Pancreas (tissue), 10 donors: Measurements from ENCODE around the gene SPDYE5. TPM values are rescaled to one million over a fixed set of nuclear protein-coding genes. Genes with fewer than 3 reads are reported as not detected.
A peak's percentile ranks its signal among the peaks of the same experiment; 100 is the strongest.
"Not testable (repeated sequence)": the region's sequence is repeated elsewhere in the genome, so short reads cannot be mapped to it uniquely, and the experiment has no call there.

Experiments
- ATAC-seq, 4 donors: fragments of 200-7000 bp; cut with Tn5 transposase; one replicate each; pipeline versions ENCODE4 v1.8.0 to v1.9.1; 2020; ENCODE audit warnings: mild to moderate bottlenecking in 4 of 4, moderate library complexity in 4 of 4
- DNase-seq, 6 donors: peaks; one replicate each; pipeline ENCODE4 v3.0.0-alpha.2; 2020
- FAIRE-seq: peaks from 2 replicates; lab custom pipeline; 2012; peaks lifted over from hg19 to GRCh38; lab: Jason Lieb, UNC
- H3K27ac ChIP-seq, 4 donors: fragments of 200-600 bp; sonication (generic); 1 replicate in 3 of 4; 2 replicates in 1 of 4; pipeline versions ENCODE4 v1.5.0 to v1.8.0; 2020
- H3K27me3 ChIP-seq, 4 donors: fragments of 200-600 bp; one replicate each; pipeline ENCODE4 v1.8.0; 2021
- H3K36me3 ChIP-seq, 3 donors: fragments of 200-600 bp; sonication (generic) in 1 of 3; one replicate each; pipeline versions ENCODE4 v1.5.0 to v1.8.0; 2020 to 2021
- H3K4me1 ChIP-seq, 3 donors: fragments of 200-600 bp; one replicate each; pipeline ENCODE4 v1.8.0; 2021
- H3K4me3 ChIP-seq, 4 donors: fragments of 200-600 bp; sonication (generic) in 2 of 4; one replicate each; pipeline versions ENCODE4 v1.5.0 to v1.8.0; 2020 to 2021
- H3K9me3 ChIP-seq, 4 donors: fragments of 200-600 bp; one replicate each; pipeline ENCODE4 v1.8.0; 2021
- WGBS, 2 donors: extraction: QIAGEN DNeasy Blood & Tissue Kit; methylation state at CpG; one replicate each; pipeline ENCODE4 v1.1.7; 2013; 5-methylcytosine and 5-hydroxymethylcytosine counted together
- intact Hi-C, 3 donors: fragments of 100-400 bp; cut with DNase I; formaldehyde crosslinking; loops; one replicate each; pipeline versions ENCODE4 v1.11.1 to v1.14.2; 2022
- polyA plus RNA-seq, 2 donors: library from polyadenylated mRNA; stranded (reverse); fragments of 200-250 nt; gene quantifications; one replicate each; pipeline ENCODE4 v1.2.3, GENCODE V29; 2013
- total RNA-seq, 6 donors: library from RNA; stranded (reverse); fragmentation: NEBNext Ultra II Directional in 4 of 6; extraction: Animal tissue kit (Norgen Biotek cat#: 25700) in 4 of 6; gene quantifications; one replicate each; pipeline versions ENCODE4 v1.2.1 to v1.2.4, GENCODE V29; 2021 to 2023
- TF ChIP-seq, protein P1 (sequence below), 4 donors: fragments of 200-600 bp; sonication (generic) in 3 of 4; IDR thresholded peaks; one replicate each; pipeline versions ENCODE4 v1.5.0 to v1.8.0; 2021; ENCODE audit warnings: antibody characterized with exemption in 4 of 4
- donor health status: healthy with polysubstance abuse.
- donor health status: DM: no; HTN: no; CAD: no; lungs with moderate emphysema.
- donor health status: DM: no; HTN: no; CAD: no.
- donor health status: control.
- donor health status: control.
- donor health status: Bipolar disorder and iron deficiency.
- donor health status: DM: yes; HTN: yes; CAD: no.
- donor health status: DM: no; HTN: no; CAD: no.
- donor health status: DM: no; HTN: no; CAD: no.
- donor health status: DM: yes; HTN: yes; CAD: no.

SPDYE5 gene
- total and polyA plus RNA-seq, 8 donors: 0.09 TPM; not detected in 7

- peak overlapping the region; percentile 69 to 84 (median 80) for H3K4me3 ChIP-seq
- peak in 3 of 6 donors; percentile 3 to 21 (median 17) for DNase-seq
- FAIRE-seq, H3K27me3 ChIP-seq, H3K9me3 ChIP-seq, H3K36me3 ChIP-seq, ATAC-seq, H3K4me1 ChIP-seq, intact Hi-C loops: not testable (repeated sequence)
- peak overlapping the region; percentile 52 to 83 (median 68) for H3K27ac ChIP-seq
- WGBS, 2 donors: 0 to 1% methylated on average over 24 to 27 of the region's 32 CpGs
Observed at GRCh38 chr7:75485355-75485978, 6.7 kb upstream of the SPDYE5 start.

DNA sequence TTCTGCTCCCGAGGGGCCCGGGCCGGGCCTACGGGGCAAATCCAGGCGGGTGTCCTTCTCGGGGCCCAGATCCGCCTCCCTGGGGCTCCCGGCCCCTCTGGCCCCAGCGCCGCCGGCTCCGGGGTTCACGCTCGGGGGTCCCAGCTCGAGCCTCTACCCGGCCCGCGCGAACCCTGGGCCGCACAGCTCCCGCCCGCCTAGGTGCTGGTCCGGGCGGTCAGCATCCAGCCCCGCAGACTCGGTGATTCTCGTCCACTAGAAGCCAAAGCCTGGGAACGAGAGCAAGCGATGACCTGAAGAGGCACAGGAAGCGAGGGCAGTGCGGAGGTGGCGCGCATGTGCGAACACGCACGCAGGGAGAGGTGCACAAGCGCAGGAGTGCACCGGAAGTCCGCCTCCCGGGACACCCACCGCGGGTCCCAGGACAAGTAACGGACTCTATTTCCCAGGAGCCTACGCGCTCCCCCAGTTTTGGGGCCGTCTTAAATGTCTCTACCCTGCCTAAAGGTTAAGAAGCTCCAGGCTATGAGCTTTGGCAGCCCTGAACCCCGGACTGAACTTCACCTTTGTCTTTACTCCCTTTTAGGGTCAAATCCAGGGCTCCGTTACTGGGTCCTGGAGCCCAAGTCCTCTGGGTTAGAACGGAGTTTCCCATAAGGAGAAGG, 6.0 kb upstream of the SPDYE5 start, which contains the start of gene POM121C:
TSS of gene POM121C (minus strand) at position 321 of the 665 bp plus-strand sequence. CDS start 44,803 bp downstream, outside the sequence.
- intact Hi-C loops, H3K9me3 ChIP-seq, H3K4me1 ChIP-seq, FAIRE-seq, H3K36me3 ChIP-seq, H3K27me3 ChIP-seq: not testable (repeated sequence)
- 0 to 1% methylated on average over 36 to 49 of the region's 49 CpGs for WGBS, 2 donors
- ATAC-seq (peak; percentile 100), DNase-seq (peak; percentile 91 to 99 (median 92))
- H3K27ac ChIP-seq: peak within 1 kb of the TSS; percentile 52 to 83 (median 68)
- peak within 1 kb of the TSS; percentile 69 to 84 (median 80) for H3K4me3 ChIP-seq

- FAIRE-seq, H3K27ac ChIP-seq, intact Hi-C loops, H3K27me3 ChIP-seq, H3K4me1 ChIP-seq, H3K4me3 ChIP-seq, ATAC-seq, H3K36me3 ChIP-seq, H3K9me3 ChIP-seq, DNase-seq: not testable (repeated sequence)
- WGBS, 2 donors: 97 to 100% methylated on average over 2 of the region's 4 CpGs
Observed at GRCh38 chr7:75509033-75509432, 16.9 kb downstream of the SPDYE5 start.

- intact Hi-C loops, H3K27ac ChIP-seq, H3K4me3 ChIP-seq, H3K4me1 ChIP-seq, H3K9me3 ChIP-seq, H3K27me3 ChIP-seq, FAIRE-seq, ATAC-seq, DNase-seq: not testable (repeated sequence)
- WGBS, 2 donors: 30 to 31% methylated on average over 2 of the region's 2 CpGs
- peaks cover 1 to 11% (median 3%) of the 10 kb centered on the region in 3 donors for H3K36me3 ChIP-seq
Observed at GRCh38 chr7:75518842-75519241, 26.7 kb downstream of the SPDYE5 start.

GRCh38 chr7:75521727-75522126, 29.6 kb downstream of the SPDYE5 start:
- H3K4me3 ChIP-seq, ATAC-seq, H3K9me3 ChIP-seq, H3K4me1 ChIP-seq, FAIRE-seq, DNase-seq, intact Hi-C loops, H3K27me3 ChIP-seq, H3K27ac ChIP-seq: not testable (repeated sequence)
- H3K36me3 ChIP-seq: peaks cover 3 to 16% (median 4%) of the 10 kb centered on the region in 3 donors

GRCh38 chr7:75527224-75527722, 35.2 kb downstream of the SPDYE5 start:
- Histone ChIP-seq H3K27ac (peak overlapping the region; percentile 41 to 84 (median 70)), H3K4me3 (peak overlapping the region; percentile 56 to 99 (median 94)), H3K36me3 (peaks cover 3 to 16% (median 4%) of the 10 kb centered on the region in 3 donors), H3K4me1 (peaks cover 0 to 10% (median 4%) of the 10 kb centered on the region in 3 donors)
- ATAC-seq: peak in 1 of 4 donors; percentile 8
- FAIRE-seq, H3K9me3 ChIP-seq, intact Hi-C loops, H3K27me3 ChIP-seq: not testable (repeated sequence)
- WGBS, 2 donors: 0 to 1% methylated on average over 36 to 37 of the region's 37 CpGs
- DNase-seq: peak in 3 of 6 donors; percentile 23 to 60 (median 26)

GRCh38 chr7:75531359-75531821, 39.3 kb downstream of the SPDYE5 start:
- Histone ChIP-seq H3K9me3 (no peaks in the 10 kb centered on the region), H3K4me3 (no peak overlapping the region), H3K27me3 (no peaks in the 10 kb centered on the region), H3K27ac (no peak overlapping the region), H3K4me1 (peaks cover 0 to 7% (median 4%) of the 10 kb centered on the region in 3 donors), H3K36me3 (no peaks in the 10 kb centered on the region)
- intact Hi-C loops: no loop called here
- ATAC-seq (no peak), DNase-seq (no peak), FAIRE-seq (no peak)
- TF ChIP-seq, protein P1, sequence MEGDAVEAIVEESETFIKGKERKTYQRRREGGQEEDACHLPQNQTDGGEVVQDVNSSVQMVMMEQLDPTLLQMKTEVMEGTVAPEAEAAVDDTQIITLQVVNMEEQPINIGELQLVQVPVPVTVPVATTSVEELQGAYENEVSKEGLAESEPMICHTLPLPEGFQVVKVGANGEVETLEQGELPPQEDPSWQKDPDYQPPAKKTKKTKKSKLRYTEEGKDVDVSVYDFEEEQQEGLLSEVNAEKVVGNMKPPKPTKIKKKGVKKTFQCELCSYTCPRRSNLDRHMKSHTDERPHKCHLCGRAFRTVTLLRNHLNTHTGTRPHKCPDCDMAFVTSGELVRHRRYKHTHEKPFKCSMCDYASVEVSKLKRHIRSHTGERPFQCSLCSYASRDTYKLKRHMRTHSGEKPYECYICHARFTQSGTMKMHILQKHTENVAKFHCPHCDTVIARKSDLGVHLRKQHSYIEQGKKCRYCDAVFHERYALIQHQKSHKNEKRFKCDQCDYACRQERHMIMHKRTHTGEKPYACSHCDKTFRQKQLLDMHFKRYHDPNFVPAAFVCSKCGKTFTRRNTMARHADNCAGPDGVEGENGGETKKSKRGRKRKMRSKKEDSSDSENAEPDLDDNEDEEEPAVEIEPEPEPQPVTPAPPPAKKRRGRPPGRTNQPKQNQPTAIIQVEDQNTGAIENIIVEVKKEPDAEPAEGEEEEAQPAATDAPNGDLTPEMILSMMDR (IDR thresholded peaks at IDR 0.05): no peak
- WGBS, 2 donors: 64 to 75% methylated on average over 6 of the region's 6 CpGs
